BLaER1 treated with 17β-estradiol and CSF1 and Interleukin-3, amounts not matched to agents 10 nM and 100 nM (cell line): ENCODE data around the gene TAB3.

Experiments
- H3K27ac ChIP-seq, 11 experiments: shearing (Covaris generic); formaldehyde crosslinking; 2 replicates each; pipeline ENCODE4 v1.8.1; 2022
- H3K27me3 ChIP-seq, 11 experiments: shearing (Covaris generic); formaldehyde crosslinking; 2 replicates each; pipeline ENCODE4 v1.8.1; 2022
- H3K36me3 ChIP-seq, 11 experiments: shearing (Covaris generic); formaldehyde crosslinking; 2 replicates each; pipeline ENCODE4 v1.8.1; 2022
- H3K4me1 ChIP-seq, 10 experiments: shearing (Covaris generic); formaldehyde crosslinking; 2 replicates each; pipeline ENCODE4 v1.8.1; 2022
- H3K4me2 ChIP-seq, 11 experiments: shearing (Covaris generic); formaldehyde crosslinking; 2 replicates each; pipeline ENCODE4 v1.8.1; 2022
- H3K4me3 ChIP-seq, 10 experiments: shearing (Covaris generic); formaldehyde crosslinking; 2 replicates each; pipeline ENCODE4 v1.8.1; 2022
- H3K9ac ChIP-seq, 11 experiments: shearing (Covaris generic); formaldehyde crosslinking; 2 replicates each; pipeline ENCODE4 v1.8.1; 2022
- H3K9me3 ChIP-seq, 11 experiments: shearing (Covaris generic); formaldehyde crosslinking; replicated peaks in 1 of 11; 2 replicates each; pipeline ENCODE4 v1.8.1; 2022
- H4K20me1 ChIP-seq, 11 experiments: shearing (Covaris generic); formaldehyde crosslinking; 2 replicates each; pipeline ENCODE4 v1.8.1; 2022
- Cebpa-rat ChIP-seq, 11 experiments: shearing (Covaris generic); IDR thresholded peaks; 2 replicates each; pipeline ENCODE4 v1.8.1; 2022

Gene TAB3

GRCh38 chrX:30787012-30787411 lies 102.0 kb downstream of the TAB3 start:
- no peaks in the 10 kb centered on the region; a peak in 1 of 22 replicates for H4K20me1 ChIP-seq
- no peaks in the 10 kb centered on the region for H3K36me3 ChIP-seq
- no peak overlapping the region for H3K9ac ChIP-seq
- no peaks in the 10 kb centered on the region for H3K27me3 ChIP-seq
- peaks cover 6 to 37% (median 22%) of the 10 kb centered on the region in 11 experiments; a peak in 15 of 22 replicates for H3K9me3 ChIP-seq
- H3K27ac ChIP-seq, result no peak overlapping the region
- no peak for TF ChIP-seq Cebpa-rat (IDR thresholded peaks at IDR 0.05)
- H3K4me3 ChIP-seq, result no peak overlapping the region
- no peaks in the 10 kb centered on the region for H3K4me1 ChIP-seq
- no peak overlapping the region for H3K4me2 ChIP-seq

- no peak overlapping the region for H3K4me3 ChIP-seq
Observed at GRCh38 chrX:30786374-30786773, 102.7 kb downstream of the TAB3 start.

GRCh38 chrX:30781711-30782444 lies 107.2 kb downstream of the TAB3 start:
- TF ChIP-seq Cebpa-rat (IDR thresholded peaks at IDR 0.05), result no peak
- no peak overlapping the region for H3K4me2 ChIP-seq
- no peaks in the 10 kb centered on the region for H3K4me1 ChIP-seq
- H3K27me3 ChIP-seq, result no peaks in the 10 kb centered on the region
- no peaks in the 10 kb centered on the region for H4K20me1 ChIP-seq
- no peaks in the 10 kb centered on the region for H3K36me3 ChIP-seq
- peaks cover 0 to 11% (median 6%) of the 10 kb centered on the region in 11 experiments; a peak in 12 of 22 replicates for H3K9me3 ChIP-seq
- H3K4me3 ChIP-seq, result no peak overlapping the region
- no peak overlapping the region for H3K9ac ChIP-seq
- no peak overlapping the region for H3K27ac ChIP-seq

More at GRCh38 chrX:30786374-30786773, 102.7 kb downstream of the TAB3 start:
- no peaks in the 10 kb centered on the region for H3K4me1 ChIP-seq
- H3K9ac ChIP-seq, result no peak overlapping the region
- H3K9me3 ChIP-seq, result peaks cover 3 to 31% (median 16%) of the 10 kb centered on the region in 11 experiments; a peak in 15 of 22 replicates
- no peaks in the 10 kb centered on the region for H3K27me3 ChIP-seq
- no peaks in the 10 kb centered on the region for H4K20me1 ChIP-seq
- H3K4me2 ChIP-seq, result no peak overlapping the region
- H3K36me3 ChIP-seq, result no peaks in the 10 kb centered on the region
- TF ChIP-seq Cebpa-rat (IDR thresholded peaks at IDR 0.05), result no peak
- no peak overlapping the region for H3K27ac ChIP-seq

- no peak overlapping the region for H3K4me3 ChIP-seq
- no peaks in the 10 kb centered on the region for H4K20me1 ChIP-seq
- peaks cover 0 to 11% (median 7%) of the 10 kb centered on the region in 11 experiments; a peak in 12 of 22 replicates for H3K9me3 ChIP-seq
- no peak for TF ChIP-seq Cebpa-rat (IDR thresholded peaks at IDR 0.05)
- H3K4me2 ChIP-seq, result no peak overlapping the region
- no peak overlapping the region for H3K27ac ChIP-seq
- no peaks in the 10 kb centered on the region for H3K4me1 ChIP-seq
- H3K36me3 ChIP-seq, result no peaks in the 10 kb centered on the region
- H3K9ac ChIP-seq, result no peak overlapping the region
- H3K27me3 ChIP-seq, result no peaks in the 10 kb centered on the region
Observed at GRCh38 chrX:30779453-30780030, 109.5 kb downstream of the TAB3 start.

- H3K9ac ChIP-seq, result no peak overlapping the region
- no peak overlapping the region for H3K4me2 ChIP-seq
- H3K4me1 ChIP-seq, result no peaks in the 10 kb centered on the region
- no peaks in the 10 kb centered on the region for H3K36me3 ChIP-seq
- TF ChIP-seq Cebpa-rat (IDR thresholded peaks at IDR 0.05), result no peak
- no peaks in the 10 kb centered on the region for H4K20me1 ChIP-seq
- no peak overlapping the region for H3K4me3 ChIP-seq
- H3K27me3 ChIP-seq, result no peaks in the 10 kb centered on the region
- H3K9me3 ChIP-seq, result peaks cover 0 to 11% (median 8%) of the 10 kb centered on the region in 11 experiments; a peak in 12 of 22 replicates
- H3K27ac ChIP-seq, result no peak overlapping the region
Observed at GRCh38 chrX:30777575-30777974, 111.5 kb downstream of the TAB3 start.
